Fibroblast of upper back skin (primary cell): ENCODE results near the gene DYRK1A.
A peak's percentile ranks its signal among the peaks of the same experiment; 100 is the strongest.

ENCODE experiments used
- DNase-seq: peaks from one replicate; pipeline ENCODE4 v3.0.0-alpha.2; 2013

The DYRK1A gene

GRCh38 chr21:37450445-37450941 lies 83.9 kb downstream of the DYRK1A start:
- DNase-seq: peak; percentile 37

GRCh38 chr21:37451446-37451845 lies 84.9 kb downstream of the DYRK1A start:
- no peak for DNase-seq

GRCh38 chr21:37452227-37452626 lies 85.7 kb downstream of the DYRK1A start:
- DNase-seq: peak; percentile 96

- no peak for DNase-seq
These were observed 86.8 kb downstream of the DYRK1A start for GRCh38 chr21:37453350-37453749.

GRCh38 chr21:37454869-37455503 lies 88.4 kb downstream of the DYRK1A start:
- no peak for DNase-seq

DNA sequence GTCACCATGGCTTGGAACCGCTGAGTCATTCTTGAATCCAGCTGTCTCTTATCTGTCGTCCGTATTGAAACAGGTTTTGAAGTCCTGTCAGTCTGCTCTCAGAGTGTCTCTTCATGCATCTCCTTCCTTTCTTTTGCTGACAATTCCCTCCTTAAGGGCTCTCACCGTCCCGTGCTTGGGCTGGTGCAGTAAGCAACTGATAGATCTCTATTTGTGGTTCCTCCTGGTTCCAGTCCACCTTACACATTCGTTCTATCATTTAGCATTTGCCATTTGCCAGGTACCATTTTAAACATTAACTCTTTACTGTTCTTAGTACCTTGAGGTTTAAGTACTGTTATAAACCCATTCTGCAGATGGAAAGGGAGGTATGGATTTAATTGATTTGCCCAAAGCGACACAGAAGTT lies 88.9 kb downstream of the DYRK1A start:
- DNase-seq: no peak

GRCh38 chr21:37458669-37459276 lies 92.2 kb downstream of the DYRK1A start:
- DNase-seq: no peak

- peak; percentile 60 for DNase-seq
These were observed 93.0 kb downstream of the DYRK1A start for GRCh38 chr21:37459575-37459974.

GRCh38 chr21:37460196-37460595 lies 93.6 kb downstream of the DYRK1A start:
- no peak for DNase-seq

- DNase-seq: peak; percentile 25
These were observed 94.9 kb downstream of the DYRK1A start for GRCh38 chr21:37461479-37461878.

DNA sequence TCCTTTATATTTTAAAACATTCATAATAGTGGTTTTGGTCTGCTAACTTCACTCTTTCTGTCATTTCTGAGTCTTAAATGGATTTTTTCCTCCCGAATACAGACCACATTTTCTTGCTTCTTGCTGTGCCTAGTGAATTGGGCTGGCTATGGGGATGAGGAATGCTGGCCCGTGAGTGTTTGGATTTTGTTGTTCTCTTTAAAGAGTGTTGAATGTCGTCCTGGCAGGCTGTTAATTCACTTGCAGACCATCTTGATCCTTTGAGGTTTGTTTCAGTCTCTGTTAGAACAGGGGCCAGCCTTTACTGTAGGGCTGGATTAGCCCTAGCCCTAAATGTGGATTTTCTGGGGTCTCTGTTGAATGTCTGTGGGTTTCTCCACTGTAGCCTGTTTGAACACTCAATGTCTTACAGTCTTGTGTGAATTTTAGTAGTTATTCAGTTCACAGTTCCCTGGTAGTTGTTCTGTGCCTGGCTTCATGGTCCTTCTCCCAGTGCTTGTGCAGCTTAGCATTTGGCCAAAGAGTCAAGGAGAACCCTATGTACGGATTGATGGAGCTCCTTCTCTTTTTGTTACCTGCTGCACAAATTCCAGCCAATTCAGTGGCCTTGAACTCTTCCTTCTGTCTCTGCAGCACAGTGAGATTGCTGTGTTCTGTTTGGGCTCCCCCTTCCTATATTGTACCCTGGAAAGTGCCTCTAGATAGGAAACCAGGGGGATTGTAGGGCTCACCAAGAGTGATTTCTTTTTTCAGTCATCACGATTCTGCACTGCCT lies 95.7 kb downstream of the DYRK1A start:
- no peak for DNase-seq

- DNase-seq: peak; percentile 64
These were observed 96.7 kb downstream of the DYRK1A start for GRCh38 chr21:37463083-37463801.

GRCh38 chr21:37467082-37467481 lies 100.5 kb downstream of the DYRK1A start:
- no peak for DNase-seq

DNA sequence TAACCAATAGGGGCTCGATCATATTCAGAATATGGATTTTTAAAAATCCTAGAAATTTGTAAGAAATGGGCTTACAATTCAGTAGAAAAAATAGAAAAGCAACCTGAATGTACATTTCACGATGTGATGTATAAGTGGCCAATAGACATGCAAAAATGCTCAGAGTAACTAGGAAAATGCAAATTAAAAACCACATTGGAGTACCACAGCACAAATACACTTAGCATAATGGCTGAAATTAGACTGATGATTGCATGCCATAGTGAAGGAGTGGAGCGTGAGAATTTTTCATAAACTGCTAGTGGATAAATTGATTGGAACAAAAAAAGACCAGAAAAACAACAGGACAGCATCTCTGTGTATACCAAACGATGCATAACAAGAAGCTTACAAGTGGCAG lies 102.3 kb downstream of the DYRK1A start:
- no peak for DNase-seq

- DNase-seq: no peak
These were observed 102.9 kb downstream of the DYRK1A start for GRCh38 chr21:37469441-37469840.

DNA sequence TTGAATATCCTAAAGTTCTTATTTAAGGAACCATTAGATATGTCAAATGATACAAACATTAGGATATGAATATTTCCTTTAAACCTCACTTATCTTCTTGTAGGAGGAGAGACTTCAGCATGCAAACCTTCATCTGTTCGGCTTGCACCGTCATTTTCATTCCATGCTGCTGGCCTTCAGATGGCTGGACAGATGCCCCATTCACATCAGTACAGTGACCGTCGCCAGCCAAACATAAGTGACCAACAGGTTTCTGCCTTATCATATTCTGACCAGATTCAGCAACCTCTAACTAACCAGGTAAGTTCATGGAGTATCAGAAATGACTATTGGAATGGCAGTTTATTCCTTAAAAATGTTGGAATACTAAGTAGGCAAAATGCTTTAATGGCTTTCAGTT lies 106.0 kb downstream of the DYRK1A start:
- DNase-seq: no peak

DNA sequence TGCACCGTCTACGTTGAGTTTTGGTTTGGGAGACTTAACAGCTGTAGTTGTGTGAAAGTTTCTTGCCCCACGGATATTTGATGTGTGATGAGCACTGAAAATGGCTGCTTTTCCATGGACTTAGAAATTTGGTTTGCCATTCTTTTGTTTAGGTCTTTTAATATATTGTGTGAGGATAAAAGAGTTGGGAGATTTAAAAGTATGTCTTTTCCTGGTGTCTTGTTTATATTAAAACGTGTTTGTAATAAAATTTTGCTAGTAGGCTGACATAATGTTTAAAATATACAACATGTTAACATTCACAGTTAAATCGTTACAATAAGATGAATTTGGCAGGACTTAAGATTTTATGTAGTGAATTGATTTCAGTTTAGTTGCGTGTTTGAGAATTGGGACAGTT lies 106.9 kb downstream of the DYRK1A start:
- DNase-seq: no peak

- DNase-seq: no peak
These were observed 107.8 kb downstream of the DYRK1A start for GRCh38 chr21:37474342-37474741.

DNA sequence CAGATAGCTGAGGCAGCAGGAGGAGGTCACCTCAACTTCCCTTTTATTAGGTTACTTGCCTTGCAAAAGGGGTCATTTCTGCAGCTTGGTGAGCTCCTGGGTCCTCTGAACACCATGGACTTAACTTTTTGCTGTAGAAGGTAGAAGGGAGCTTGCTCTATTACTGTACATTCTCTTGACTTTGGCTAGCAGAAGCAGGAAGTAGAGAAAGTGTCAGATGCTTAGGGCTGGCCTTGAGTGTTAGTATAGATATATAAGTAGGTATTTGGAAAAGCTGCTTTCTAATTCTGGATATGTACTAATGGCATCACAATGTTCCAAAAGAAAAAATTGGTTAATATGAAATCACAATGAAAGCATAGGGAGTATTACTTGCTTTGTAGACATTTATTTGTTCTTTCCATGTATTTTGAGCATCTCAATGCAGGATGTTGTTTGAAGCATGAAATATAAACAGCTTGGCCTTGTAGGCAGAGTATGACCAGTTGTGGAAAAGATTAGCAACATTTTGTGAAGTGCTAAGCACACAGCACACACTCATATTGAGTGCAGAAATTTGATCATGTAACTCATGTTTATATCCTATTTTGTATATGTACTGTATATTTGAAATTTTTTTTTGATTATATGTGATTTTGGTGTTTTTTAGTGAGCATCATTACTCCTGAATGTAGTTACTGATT lies 108.8 kb downstream of the DYRK1A start:
- no peak for DNase-seq

DNA sequence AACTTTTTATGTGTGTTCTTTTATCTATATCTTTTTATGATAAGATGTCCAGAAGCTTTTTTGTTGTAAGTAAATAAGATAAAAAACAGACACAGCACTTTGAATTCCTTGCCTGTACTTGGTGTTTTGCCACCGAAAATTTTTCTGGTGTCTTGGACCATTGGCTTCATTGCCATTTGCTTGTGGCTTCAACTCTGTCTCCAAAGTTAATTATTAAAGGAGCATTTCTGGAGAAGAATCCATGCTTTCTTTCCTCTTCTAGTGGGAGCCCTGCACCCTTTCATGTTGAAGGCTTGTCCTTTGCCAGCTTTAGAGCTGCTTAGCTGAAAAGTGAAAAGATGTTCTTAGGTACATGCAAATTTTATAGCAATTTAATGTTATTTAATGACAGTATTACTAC lies 112.2 kb downstream of the DYRK1A start:
- no peak for DNase-seq

- DNase-seq: no peak
These were observed 117.2 kb downstream of the DYRK1A start for GRCh38 chr21:37483776-37484175.
